Activated CD4-positive, CD25-positive, alpha-beta regulatory T cell treated with anti-CD3 and anti-CD28 coated beads, Interleukin-2, amount 50 U/mL, for 24 hours (primary cell): ENCODE results near the gene ZNF273.
"Not testable (repeated sequence)": the region's sequence is repeated elsewhere in the genome, so short reads cannot be mapped to it uniquely, and the experiment has no call there.

ENCODE experiments used
- ATAC-seq, 2 donors: fragments of 150-1000 bp; cut with Tn5 transposase; one replicate each; pipeline ENCODE4 v1.10.0; 2021; ENCODE audit warnings: mild to moderate bottlenecking in 1 of 2, moderate library complexity in 1 of 2

Gene ZNF273

GRCh38 chr7:64890761-64891362, 12.2 kb upstream of the ZNF273 start:
- ATAC-seq, result no peak

DNA sequence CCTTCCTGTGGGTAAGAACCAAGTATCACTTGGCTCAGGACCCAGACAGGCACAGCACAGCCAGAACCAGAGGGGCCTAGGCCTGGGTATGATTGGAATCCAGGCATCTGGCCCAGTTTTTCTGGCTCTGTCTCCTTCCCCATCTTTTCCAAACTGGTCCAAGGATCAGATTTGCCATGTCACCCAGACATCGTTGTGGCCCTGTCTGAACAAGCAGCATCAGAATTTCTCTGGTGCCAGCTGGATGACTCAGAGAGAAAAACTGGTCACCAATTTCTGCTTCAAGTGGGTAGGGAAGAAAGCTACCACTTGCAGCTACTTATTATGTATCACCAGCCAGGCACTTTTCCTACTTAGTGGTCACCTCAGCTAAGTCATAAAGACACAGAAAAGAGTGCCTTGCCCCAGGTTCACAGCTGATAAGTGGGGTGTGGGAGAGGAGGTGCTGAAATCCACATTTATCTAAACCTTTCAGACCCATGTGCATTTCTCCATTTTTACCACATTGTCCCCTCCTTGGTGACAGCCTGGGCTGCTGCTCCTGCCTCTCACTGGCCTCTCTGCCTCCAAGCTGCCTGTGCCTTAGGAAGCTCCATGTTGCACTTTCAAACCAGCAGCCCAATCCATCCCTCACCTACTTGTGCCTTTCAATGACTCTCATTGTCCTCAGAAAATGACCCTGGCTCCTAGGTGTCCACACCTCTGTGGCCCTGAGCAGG, 11.6 kb upstream of the ZNF273 start:
- not testable (repeated sequence) for ATAC-seq

DNA sequence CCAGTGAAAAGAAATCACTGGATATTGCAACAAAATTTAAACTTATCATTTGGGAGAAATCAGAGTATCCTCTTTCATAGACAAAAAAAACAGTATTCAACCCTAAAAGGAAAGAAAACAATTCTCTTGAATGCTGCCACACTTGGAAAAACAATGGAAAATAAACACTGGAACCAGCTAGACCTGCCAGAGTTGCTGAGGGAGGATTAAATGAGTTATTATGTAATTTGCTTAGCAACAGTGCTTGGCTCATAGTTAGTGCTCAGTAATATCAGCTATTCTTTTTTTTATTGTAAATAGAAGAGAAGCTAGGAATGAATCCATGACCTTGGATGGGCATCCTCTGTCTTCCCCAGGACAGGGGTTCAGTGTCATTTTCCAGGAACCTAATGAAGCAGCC, 11.0 kb upstream of the ZNF273 start:
- no peak for ATAC-seq

DNA sequence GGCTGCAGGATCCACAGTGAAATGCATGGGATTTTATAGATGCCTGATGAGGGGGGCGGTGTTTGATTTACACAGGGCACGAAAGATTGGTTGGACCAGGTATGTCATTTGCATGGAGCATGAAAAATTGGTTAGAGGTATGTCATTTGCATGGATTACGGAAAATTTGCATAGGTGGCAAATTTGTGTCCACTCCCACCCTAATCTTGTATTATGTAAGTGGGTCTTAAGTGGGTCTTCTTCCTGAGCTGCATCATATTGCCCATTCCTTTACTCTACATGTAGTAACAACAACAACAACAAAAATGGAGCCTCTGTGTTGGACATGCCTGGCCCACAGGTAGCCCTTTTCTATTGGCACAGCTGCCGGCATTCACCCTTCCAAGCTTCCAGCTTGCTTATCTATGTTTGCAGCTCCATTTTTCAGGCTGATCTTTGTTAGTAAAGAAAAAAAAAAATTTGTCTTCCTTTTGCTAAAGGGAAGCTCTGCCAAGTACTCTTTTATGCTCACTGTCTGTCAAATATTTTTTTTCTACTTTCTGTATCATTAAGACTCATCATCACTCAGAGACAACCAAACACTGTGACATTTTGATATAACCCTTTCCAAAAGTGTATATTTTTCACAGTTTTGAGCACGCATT, 10.3 kb upstream of the ZNF273 start:
- ATAC-seq, result no peak

DNA sequence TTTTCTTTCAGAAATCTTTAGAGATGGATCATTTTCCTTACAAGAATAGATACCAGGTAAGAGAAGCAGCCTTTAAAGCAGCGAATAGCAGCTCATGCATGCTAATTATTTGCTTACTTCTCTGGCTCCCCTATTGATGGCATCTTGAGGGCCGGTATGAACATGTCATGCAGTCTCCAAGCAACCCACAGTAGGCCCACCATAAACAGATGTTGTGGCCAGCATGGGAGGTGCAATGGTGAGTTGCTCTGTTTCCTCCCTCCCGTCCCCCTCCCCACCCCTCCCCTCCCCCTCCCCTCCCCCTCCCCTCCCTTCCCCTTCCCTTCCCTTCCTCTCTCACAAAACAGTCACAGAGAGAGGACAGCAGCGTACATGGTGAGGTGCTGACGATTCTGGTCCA, 9.7 kb upstream of the ZNF273 start:
- ATAC-seq, result no peak

GRCh38 chr7:64902461-64902805, 640 bp upstream of the ZNF273 start:
- not testable (repeated sequence) for ATAC-seq

DNA sequence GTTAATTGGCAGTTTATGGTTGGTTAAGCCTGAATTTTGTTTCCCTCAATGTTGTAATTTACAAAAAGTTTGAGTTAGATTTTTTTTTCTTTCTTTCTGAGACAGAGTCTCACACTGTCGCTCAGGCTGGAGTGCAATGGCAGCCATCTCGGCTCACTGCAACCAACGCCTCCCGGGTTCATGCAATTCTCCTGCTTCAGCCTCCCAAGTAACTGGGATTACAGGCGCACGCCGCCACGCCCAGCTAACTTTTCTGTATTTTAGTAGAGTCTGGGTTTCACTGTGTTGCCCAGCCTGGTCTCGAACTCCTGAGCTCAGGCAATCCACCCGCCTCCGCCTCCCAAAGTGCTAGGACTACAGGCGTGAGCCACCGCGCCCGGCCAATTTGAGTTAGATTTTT, 935 bp downstream of the ZNF273 start:
- ATAC-seq, result no peak

DNA sequence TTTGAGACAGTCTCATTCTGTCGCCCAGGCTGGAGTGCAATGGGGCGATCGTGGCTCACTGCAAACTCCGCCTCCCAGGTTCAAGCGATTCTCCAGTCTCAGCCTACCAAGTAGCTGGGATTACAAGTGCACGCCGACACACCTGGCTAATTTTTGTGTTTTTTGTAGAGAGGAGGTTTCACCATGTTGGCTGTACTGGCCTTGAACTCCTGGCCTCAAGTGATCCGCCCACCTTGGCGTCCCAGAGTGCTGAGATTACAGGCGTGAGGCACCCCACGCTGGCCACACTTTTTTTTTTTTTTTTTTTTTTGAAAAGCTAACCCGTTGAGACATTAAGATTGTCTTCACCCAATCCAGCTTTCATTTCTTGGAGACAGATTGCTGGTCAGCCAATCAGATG, 2.1 kb downstream of the ZNF273 start:
- ATAC-seq, result no peak

- no peak for ATAC-seq
Observed at GRCh38 chr7:64905547-64905946, 2.5 kb downstream of the ZNF273 start.

DNA sequence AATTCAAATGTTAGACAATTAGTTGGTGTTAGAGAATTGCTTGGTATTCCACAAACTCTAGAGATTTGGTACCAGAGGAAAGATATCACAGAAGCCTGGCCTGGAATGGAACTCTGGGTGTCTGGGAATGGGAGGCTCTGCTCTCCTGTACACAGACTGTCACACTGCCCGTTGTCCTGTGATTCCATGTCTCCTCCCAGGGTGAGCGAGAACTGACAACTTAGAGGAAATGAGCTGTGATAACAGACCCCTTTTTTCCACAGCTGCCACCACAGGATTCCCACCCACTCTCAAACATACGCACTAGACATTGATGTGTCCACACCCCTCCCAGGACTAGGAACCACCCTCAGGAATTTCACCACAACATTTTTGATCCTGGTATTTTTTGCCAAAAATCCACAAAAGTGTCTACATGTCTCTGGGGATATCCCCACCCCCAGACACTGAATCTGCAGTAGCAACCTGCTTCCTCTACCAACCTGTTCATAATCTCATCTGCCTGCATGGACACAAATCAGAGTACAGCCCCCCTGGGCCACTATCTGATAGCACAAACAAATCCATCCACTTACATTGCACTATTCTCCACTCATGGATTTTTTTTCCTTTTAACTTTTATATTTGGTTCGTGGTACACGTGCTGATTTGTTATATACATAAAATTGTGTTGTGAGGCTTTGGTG, 4.7 kb downstream of the ZNF273 start:
- ATAC-seq, result no peak

DNA sequence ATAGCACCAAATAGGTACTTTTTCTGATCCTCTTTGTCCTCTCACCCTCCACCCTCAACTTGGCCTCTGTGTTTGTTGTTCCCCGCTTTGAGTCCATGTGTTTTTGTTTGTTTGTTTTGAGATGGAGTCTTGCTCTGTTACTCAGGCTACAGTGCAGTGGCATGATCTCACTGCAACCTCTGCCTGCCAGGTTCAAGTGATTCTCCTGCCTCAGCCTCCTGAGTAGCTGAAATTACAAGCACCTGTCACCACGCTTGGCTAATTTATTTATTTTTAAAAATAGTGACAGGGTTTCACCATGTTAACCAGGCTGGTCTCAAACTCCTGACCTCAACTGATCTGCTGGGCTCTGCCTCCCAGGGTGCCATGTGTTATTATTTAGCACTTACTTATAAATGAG, 5.3 kb downstream of the ZNF273 start:
- ATAC-seq, result no peak

DNA sequence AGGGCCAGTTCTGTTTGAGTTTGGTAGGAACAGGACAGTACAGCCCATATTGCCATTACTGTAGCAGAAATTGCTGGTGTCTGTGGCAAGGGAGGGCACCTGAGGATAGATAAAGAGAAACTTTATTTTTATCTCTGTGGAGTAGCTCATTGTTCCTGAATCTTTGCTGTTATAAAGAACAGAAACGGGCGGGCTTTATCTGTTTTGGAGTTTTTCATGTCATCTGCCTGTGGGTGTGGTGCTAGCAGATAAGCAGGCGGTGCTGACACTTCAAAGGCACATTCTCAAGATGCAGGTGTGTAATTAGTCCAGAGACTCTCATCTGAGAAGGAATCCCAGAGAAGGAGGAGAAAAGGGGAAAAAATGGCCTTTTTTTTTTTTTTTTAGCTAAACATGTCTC, 11.5 kb downstream of the ZNF273 start:
- ATAC-seq, result no peak

GRCh38 chr7:64915301-64915700, 12.2 kb downstream of the ZNF273 start:
- ATAC-seq, result not testable (repeated sequence)

- not testable (repeated sequence) for ATAC-seq
Observed at GRCh38 chr7:64928252-64929187, 25.4 kb downstream of the ZNF273 start.

DNA sequence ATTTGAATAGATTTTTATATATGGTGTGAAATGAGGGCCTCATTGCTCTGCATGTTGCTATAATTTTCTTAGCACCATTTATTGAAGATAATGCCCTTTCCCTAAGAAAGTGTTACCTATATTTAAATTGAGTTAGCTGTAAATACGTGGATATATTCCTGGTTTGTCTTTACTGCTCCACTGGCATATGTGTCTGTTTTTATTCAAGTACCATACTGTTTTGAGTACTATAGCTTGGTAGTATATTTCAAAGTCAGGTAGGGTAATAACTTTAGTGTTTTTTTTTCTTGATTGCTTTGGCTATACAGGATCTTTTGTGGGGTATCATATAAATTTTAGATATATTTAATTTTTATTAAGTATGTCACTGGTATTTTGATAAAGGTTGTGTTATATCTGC, 31.4 kb downstream of the ZNF273 start:
- no peak for ATAC-seq

- ATAC-seq, result no peak
Observed at GRCh38 chr7:64938540-64938939, 35.5 kb downstream of the ZNF273 start.

- ATAC-seq, result not testable (repeated sequence)
Observed at GRCh38 chr7:64940021-64940420, 36.9 kb downstream of the ZNF273 start.

- not testable (repeated sequence) for ATAC-seq
Observed at GRCh38 chr7:64944667-64945502, 41.8 kb downstream of the ZNF273 start.

GRCh38 chr7:64945503-64946175, 42.6 kb downstream of the ZNF273 start:
- no peak for ATAC-seq

DNA sequence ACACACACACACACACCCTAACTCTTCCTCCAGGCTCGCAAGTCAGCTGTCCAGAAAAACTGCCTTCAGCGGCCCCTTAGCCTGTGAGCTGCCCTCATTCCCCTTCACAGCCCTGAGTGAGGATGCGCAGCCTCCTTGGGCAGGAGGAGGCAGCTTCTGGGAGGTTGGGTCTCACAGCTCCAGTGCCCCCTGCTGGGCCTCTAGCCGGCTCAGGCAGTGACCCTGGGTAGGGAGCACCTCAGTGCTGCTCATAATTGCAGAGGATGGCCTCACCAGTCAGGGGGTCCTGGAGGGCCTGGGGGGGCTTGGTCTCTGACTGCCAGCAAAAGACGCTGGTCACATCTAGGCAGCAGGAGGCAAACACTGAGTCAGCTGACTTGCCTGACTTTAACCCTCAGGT, 43.7 kb downstream of the ZNF273 start:
- ATAC-seq, result no peak
